HL-60 (cell line): ENCODE results near the gene WDR90.

ENCODE experiments used
- CTCF ChIP-seq: IDR thresholded peaks from one replicate; pipeline ENCODE4 v1.5.1; 2011; ENCODE audit warnings: low read length, control low read depth, inconsistent platforms; ENCODE audit not compliant: insufficient read depth
- POLR2AphosphoS5 ChIP-seq: IDR thresholded peaks from 2 replicates; pipeline ENCODE4 v1.6.1; 2012; ENCODE audit warnings: low read depth

- no peak for TF ChIP-seq CTCF
- no peak for TF ChIP-seq POLR2AphosphoS5
Observed at GRCh38 chr16:714558-715476, 65.7 kb downstream of the WDR90 start, which contains the start of gene METRN.
